ENCODE data around the gene LAIR2.

- TF ChIP-seq POLR2A (IDR thresholded peaks at IDR 0.05; ENCODE audit: low read depth, low read length) = no peak
- no peak for TF ChIP-seq TAF1 (IDR thresholded peaks at IDR 0.05; ENCODE audit: low read depth, low read length)
- TF ChIP-seq POLR2AphosphoS5 (IDR thresholded peaks at IDR 0.05; ENCODE audit: low read depth, low read length) = no peak
- TF ChIP-seq PAX5 (IDR thresholded peaks at IDR 0.05; ENCODE audit: insufficient read depth, low read length, severe bottlenecking) = no peak
- no peak for TF ChIP-seq SPI1 (IDR thresholded peaks at IDR 0.05; ENCODE audit: low read depth, low read length)
Measured at GRCh38 chr19:54460230-54461005, 42.2 kb upstream of the LAIR2 start.
